SHP77 (cell line): ENCODE data around the gene CD27.
"Not testable (repeated sequence)": the region's sequence is repeated elsewhere in the genome, so short reads cannot be mapped to it uniquely, and the experiment has no call there.

Experiments used
- DNase-seq, 2 experiments: peaks; one replicate each; lab custom pipeline; 2025; lab: John Stamatoyannopoulos, UW

Gene CD27

DNA sequence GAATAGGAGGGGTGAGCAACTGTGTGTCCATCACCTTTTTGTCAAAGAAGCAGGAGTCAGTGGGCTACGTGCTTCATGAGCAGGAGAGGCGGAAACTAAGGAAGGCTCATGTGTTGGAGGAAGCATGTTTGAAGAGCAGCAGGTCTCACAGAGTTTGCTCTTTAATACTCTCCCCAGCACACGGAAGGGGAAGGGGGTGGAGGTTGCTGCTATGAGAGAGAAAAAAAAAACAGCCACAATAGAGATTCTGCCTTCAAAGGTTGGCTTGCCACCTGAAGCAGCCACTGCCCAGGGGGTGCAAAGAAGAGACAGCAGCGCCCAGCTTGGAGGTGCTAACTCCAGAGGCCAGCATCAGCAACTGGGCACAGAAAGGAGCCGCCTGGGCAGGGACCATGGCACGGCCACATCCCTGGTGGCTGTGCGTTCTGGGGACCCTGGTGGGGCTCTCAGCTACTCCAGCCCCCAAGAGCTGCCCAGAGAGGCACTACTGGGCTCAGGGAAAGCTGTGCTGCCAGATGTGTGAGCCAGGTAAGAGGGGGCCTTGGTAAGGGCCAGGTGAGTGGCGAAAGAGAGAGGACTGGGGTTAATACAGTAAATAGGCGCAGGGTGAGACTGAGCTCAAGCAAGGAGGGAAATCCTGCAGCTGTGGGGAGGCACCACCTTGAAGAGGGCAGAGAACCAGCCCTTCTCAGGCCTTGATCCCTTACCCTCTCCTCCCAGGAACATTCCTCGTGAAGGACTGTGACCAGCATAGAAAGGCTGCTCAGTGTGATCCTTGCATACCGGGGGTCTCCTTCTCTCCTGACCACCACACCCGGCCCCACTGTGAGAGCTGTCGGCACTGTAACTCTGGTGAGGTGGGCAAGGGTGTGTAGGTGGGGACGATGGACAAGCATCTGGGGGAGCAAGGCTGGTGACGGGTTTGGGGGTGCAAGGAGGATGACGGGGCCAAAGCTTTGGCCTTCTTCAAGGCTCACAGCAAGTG is at the start of gene CD27:
TSS of gene CD27 (plus strand) at position 252 of the 985 bp plus-strand sequence. CDS start at position 393, 141 bp downstream.
- no peak for DNase-seq

- no peak for DNase-seq
Observed at GRCh38 chr12:6396031-6396430, 48.7 kb upstream of the CD27 start.

- no peak for DNase-seq
Observed at GRCh38 chr12:6399884-6400644, 44.7 kb upstream of the CD27 start.

DNA sequence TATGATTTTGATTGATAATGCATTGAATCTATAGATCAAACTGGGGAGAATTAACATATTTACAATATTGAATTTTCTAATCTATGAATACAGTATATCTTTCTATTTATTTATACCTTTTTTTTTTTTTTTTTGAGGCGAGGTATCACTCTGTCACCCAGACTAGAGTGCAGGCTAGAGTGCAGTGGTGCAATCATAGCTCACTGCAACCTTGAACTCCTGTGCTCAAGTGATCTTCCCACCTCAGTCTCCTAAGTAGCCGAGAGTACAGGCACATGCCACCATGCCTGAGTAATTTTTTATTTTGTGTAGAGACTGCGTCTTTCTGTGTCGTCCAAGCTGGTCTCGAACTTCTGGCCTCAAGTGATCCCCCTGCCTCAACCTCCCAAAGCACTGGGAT is 40.4 kb upstream of the CD27 start:
- no peak for DNase-seq

DNA sequence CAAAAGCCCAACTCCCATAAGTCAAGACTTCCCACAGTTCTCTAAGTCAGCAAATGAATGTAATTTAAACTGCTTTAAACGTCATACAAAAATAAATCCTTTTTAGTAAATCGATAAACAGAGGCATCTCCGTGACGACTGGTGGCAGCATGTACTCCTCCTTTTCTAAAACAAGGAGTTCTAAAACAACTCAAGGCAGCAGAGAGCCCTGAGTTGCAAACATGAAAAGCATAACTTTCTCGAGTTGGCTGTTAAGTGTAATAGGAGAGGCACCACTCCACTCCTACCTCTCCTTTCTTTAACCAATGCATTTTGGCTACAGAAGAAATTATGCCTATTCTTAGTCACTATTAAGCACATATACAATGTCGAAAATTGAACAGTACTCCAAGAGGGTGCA is 38.8 kb upstream of the CD27 start:
- DNase-seq = no peak

GRCh38 chr12:6407236-6407954 is 37.4 kb upstream of the CD27 start:
- DNase-seq = no peak

GRCh38 chr12:6416596-6416995 is 28.2 kb upstream of the CD27 start:
- no peak for DNase-seq

- no peak for DNase-seq
Observed at GRCh38 chr12:6418796-6419195, 26.0 kb upstream of the CD27 start.

- no peak for DNase-seq
Observed at GRCh38 chr12:6420364-6420763, 24.4 kb upstream of the CD27 start.

DNA sequence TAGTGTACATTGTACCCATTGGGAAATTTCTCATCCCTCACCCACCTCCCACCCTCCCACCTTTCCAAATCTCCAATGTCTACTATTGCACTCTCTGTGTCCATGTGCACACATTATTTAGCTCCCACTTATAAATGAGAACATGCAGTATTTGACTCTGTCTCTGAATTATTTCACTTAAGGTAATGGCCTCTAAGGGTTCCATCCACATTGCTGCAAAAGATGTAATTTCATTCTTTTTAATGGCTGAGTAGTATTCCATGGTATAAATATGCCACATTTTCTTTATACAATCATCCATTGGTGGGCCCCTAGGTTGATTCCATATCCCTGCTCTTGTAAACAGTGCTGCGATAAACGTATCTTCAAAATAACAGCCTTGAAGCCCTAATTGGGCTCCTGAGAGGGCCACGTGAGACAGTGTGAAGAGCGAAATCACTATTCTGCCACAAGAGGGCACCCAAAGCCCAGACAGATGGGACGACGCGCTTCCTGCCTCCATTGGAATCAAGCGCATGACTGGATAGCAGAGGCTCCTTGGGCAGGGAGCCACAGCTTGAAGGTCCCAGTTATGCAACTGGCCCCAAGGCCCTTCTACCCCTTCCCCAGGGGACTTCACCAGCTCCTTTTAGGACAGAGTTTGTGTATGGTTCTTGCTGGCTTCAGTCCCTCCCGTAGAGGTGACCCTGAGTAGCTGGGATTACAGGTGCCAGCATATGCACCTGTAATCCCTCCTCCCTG is 21.3 kb upstream of the CD27 start:
- peak; percentile 72 to 78 for DNase-seq

GRCh38 chr12:6424008-6424347 is 20.8 kb upstream of the CD27 start:
- no peak for DNase-seq

DNA sequence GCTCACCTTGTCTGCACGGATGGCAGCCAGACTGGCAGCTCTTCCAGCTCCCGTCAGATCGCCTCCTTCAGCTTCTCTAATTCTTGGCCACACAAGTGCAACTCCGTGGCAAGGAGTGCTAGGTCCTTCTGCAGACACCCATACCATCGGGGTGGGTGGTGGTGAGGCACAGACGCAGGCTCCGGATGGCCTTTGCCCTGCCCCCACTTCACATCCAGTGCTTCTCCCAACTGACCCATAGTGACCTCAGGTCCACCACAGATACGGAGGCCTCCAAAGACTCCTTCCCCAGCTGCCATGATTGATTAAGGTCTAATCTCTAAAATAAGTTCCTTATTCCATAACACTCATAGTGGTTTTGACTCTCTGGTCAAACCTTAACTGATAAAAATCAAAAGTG is 19.9 kb upstream of the CD27 start:
- DNase-seq = no peak

DNA sequence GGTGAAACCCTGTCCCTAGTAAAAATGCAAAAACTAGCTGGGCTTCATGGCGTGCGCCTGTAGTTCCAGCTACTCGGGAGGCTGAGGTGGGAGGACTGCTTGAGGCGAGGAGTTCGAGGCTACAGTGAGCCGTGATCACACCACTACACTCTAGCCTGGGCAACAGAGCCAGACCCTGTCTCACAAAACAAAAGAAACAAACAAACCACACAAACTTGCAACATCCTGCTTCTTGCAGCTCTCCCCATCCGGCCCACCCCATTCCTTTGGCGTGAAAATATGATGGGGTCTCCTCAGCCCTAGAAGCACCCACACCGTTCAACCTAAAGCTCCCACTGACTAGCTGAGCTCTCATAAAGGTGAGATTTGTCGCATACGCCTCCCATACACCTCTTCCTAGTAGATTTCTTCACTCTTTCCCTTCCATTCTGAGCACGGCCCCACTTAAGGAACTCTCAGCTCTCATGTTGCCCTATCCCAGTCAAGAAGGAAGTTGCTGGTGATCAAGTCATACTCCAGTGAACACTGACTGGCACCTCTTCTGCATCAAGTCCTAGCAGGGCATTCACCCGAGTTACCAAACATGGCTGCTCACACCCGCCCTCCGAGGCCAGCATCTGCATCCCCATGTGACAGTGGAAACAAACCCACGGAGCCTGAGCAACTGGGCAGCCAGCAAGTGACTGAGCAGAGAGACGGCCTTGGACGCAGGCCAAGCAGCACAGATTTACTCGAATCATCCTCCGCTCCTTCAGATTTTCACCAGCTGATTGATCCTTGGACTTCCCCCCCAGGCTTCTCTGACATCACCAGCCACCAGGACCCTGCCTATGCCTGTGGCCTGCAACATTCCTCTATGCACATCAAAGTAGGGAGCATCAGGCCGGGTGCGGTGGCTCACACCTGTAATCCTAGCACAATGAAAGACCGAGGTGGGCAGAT is 18.9 kb upstream of the CD27 start:
- DNase-seq = no peak

DNA sequence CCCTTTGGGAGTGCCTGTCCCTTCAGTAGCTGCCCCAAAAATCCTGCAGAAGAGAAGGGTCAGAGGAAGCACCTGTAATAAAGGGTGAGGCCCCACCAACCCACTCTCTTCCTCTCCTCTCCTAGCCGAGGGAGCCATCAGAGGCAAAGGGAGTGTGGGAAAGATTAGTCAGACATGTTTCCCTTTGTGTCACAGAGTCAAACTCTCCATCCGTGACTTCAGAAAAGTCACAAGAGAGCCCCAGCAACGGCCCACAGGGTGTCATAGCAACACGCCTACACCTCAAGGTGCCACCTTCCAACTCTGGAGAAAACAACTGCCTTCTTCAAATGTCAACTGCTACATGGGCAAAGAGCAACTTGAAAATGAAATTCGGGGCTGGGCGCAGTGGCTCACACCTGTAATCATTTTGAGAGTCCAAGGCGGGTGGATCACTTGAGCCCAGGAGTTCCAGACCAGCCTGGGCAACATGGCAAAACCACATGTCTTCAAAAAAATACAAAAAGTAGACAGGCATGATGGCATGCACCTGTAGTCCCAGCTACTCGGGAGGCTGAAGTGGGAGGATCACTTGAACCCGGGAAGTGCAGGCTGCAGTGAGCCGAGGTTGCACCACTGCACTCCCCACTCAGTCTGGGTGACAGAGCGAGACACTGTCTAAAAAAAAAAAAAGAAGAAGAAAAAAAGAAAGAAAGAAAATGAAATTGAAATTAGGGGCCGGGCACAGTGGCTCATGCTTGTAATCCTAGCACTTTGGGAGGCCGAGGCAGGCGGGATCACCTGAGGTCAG is 17.7 kb upstream of the CD27 start:
- DNase-seq = no peak

- not testable (repeated sequence) for DNase-seq
Observed at GRCh38 chr12:6427796-6428195, 17.0 kb upstream of the CD27 start.

- no peak for DNase-seq
Observed at GRCh38 chr12:6428326-6428725, 16.4 kb upstream of the CD27 start.

- DNase-seq = peak in 1 of 2 experiments; percentile 53
Observed at GRCh38 chr12:6430124-6430989, 14.4 kb upstream of the CD27 start.

DNA sequence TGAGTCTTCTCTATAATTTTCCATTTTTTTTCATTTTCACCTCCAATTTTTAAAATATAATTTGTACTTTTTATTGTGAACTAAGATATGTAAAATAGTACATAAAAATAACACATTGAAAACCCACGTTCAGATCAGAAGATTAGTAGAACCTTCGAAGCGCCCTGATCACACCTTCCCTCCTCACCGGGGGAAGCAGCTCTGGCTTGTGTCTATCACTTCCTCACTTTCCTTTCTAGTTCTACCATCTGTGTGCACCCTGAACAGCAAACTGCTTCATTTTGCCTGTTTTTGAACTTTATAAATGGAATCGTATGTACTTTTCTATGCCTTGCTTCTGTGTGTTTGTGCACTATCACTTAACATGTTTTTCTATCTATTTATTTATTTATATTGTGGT is 11.8 kb upstream of the CD27 start:
- no peak for DNase-seq
